HL-60/S4 treated with phorbol 12-myristate 13-acetate at 8.2 ng/mL for 4 days and 3 days (cell line): ENCODE data around the gene TJP3.

Experiments used
- in situ Hi-C: fragments of 300-500 bp; cut with MboI; formaldehyde crosslinking; loops from 2 replicates; pipeline ENCODE4 v1.15.0; 2022; ENCODE audit warnings: low sequenced_read_pairs

TJP3 gene

GRCh38 chr19:3781603-3782002, 73.4 kb downstream of the TJP3 start:
- in situ Hi-C loops, result no loop called here

- in situ Hi-C loops, result no loop called here
These were observed 74.1 kb downstream of the TJP3 start for GRCh38 chr19:3782330-3782729.

DNA sequence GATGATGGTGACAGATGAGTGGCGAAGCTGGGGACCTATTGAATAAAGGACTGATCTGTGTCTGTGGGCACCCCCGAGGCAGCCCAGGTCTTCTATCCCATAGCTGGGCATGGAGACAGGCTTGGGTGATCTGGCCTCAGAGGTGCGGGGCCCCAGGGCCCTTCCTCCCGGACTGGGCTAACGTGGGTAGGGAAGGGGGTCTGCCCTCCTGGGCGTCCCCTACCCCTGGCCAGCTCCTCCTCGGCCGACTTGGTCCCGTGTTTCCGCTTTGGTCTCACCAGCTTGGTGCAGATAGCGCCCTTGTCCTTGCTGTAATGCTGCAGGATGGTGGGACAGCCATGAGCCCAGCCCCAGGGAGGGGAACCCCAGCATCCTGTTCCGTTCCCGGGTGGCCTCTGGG, 74.7 kb downstream of the TJP3 start:
- in situ Hi-C loops, result no loop called here

GRCh38 chr19:3783660-3784584, 75.7 kb downstream of the TJP3 start:
- in situ Hi-C loops, result no loop called here

DNA sequence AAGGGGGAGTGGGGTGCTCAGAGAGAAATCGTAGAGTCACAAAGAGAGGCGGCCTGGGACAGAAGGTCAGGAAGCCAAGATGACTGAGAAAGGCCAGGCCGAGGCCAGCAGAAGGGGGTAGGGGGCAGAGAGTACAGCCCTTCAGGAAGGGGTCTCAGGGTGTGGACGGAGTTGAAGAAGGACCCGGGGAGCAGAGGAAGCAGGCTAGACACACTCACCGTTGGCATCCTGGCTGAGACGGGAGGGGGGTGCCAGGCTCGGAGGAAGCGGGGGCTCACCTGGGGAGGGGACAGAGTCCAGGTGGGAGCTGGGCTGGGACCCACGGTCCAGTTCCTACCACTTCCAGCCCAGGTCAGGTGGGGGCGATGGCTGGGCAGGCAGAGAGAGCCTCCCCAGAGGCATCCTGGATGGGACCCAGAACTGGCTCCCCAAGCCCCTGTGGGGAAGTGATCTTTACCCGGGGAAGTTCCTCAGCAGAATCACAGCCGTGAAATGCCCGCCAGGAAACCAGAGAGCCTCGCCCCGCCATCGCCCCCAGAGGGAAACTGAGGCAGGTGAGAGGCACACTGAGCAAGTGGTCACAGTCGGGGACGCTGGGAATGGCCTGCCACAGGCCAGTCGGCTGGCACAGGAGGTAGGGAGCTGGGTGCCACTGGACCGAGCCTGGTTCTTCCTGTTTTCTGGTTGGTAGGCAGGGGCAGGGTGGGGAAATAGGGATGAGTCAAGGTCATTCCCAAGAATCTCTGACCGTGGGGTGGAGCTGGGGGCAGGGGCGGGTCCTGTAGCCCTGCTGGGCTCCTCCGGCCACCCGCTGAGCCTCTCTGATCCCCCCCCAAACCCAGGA, 76.6 kb downstream of the TJP3 start:
- in situ Hi-C loops, result no loop called here

- in situ Hi-C loops, result no loop called here
These were observed 77.3 kb downstream of the TJP3 start for GRCh38 chr19:3785451-3785937.

- in situ Hi-C loops, result no loop called here
These were observed 78.0 kb downstream of the TJP3 start, which contains the start of gene MATK for GRCh38 chr19:3785938-3786824. Gene MATK, minus strand, starts transcription at chr19:3786381. Its CDS starts 1,246 bp downstream, at chr19:3785135.

- in situ Hi-C loops, result no loop called here
These were observed 81.0 kb downstream of the TJP3 start for GRCh38 chr19:3788996-3789778.

- in situ Hi-C loops, result no loop called here
These were observed 82.1 kb downstream of the TJP3 start for GRCh38 chr19:3790209-3790734.

DNA sequence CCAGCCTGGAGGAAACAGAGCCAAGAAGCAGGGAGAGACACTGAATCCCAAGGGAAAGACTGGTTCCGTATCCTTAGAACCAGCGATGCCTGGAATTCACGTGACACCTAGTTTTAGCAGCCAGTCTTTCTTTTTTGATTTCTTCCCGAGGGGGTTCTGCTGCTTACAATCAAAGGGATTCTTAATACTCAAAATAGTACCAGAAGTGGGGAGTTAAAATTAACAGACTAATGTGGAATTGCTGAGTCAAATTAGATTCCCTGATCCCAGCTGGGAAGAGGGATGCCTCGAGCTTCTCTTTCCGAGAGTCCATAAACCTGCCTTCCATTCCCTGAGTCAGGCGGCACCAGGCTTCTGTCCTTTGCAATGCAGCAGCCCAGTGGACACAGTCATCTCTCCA, 82.8 kb downstream of the TJP3 start:
- in situ Hi-C loops, result no loop called here

DNA sequence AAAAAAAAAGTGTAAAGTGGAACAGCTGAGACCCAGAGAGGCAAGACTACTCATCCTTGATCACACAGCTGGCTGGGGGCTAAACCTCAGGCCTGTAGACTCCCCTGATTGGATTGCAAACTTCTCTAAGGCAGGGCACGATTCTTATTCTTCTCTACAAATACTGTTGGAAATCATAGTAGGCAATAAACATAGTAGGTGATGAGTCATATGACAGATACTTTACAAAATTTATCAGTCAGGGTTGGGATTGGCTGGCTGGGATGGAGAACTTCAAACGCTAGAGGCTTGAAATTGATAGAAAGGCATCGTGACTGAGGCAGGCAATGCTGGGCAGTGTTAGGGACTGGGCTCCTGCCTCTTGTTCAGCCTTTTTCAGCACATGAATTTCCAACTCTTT, 83.9 kb downstream of the TJP3 start:
- in situ Hi-C loops, result no loop called here

- in situ Hi-C loops, result no loop called here
These were observed 85.6 kb downstream of the TJP3 start for GRCh38 chr19:3793799-3794198.

DNA sequence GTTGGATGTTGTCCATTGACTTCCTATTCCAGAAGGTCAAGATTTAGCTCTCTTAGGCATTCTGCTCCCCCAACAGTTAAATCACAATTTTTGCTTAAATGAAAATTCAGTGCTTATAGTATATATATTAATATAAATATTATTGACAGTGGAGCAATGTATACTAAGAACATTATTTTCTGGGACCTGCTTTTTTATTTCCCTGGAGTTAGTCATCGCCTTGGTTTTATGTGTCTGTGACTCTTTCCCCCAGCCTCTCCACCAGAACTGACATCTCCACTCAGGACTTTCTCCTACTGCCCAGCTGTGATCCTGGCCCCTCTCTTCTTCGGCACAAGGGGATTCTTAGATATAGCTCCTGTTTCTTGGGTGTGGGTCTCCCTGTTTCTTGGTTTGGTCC, 88.2 kb downstream of the TJP3 start:
- in situ Hi-C loops, result no loop called here

- in situ Hi-C loops, result no loop called here
These were observed 90.0 kb downstream of the TJP3 start for GRCh38 chr19:3798137-3798536.
